Measurements from ENCODE around the gene RALGPS1.

RALGPS1 gene

GRCh38 chr9:127172066-127172707 is 257.6 kb downstream of the RALGPS1 start:
- no peak for DNase-seq (ENCODE audit: low read depth in 2 of 2)

GRCh38 chr9:127173063-127173462 is 258.5 kb downstream of the RALGPS1 start:
- no peak for DNase-seq (ENCODE audit: low read depth in 2 of 2)

GRCh38 chr9:127174386-127175318 is 260.1 kb downstream of the RALGPS1 start:
- no peak for DNase-seq (ENCODE audit: low read depth in 2 of 2)

GRCh38 chr9:127175319-127175715 is 260.7 kb downstream of the RALGPS1 start:
- no peak for DNase-seq (ENCODE audit: low read depth in 2 of 2)

GRCh38 chr9:127175764-127176163 is 261.2 kb downstream of the RALGPS1 start:
- DNase-seq (ENCODE audit: low read depth in 2 of 2): no peak

- no peak for DNase-seq (ENCODE audit: low read depth in 2 of 2)
Measured at GRCh38 chr9:127176631-127177030, 262.0 kb downstream of the RALGPS1 start.

- DNase-seq (ENCODE audit: low read depth in 2 of 2): no peak
Measured at GRCh38 chr9:127177231-127177630, 262.6 kb downstream of the RALGPS1 start.

GRCh38 chr9:127177665-127178265 is 263.2 kb downstream of the RALGPS1 start:
- no peak for DNase-seq (ENCODE audit: low read depth in 2 of 2)

- no peak for DNase-seq (ENCODE audit: low read depth in 2 of 2)
Measured at GRCh38 chr9:127178686-127179632, 264.4 kb downstream of the RALGPS1 start.

GRCh38 chr9:127179633-127180441 is 265.3 kb downstream of the RALGPS1 start:
- no peak for DNase-seq (ENCODE audit: low read depth in 2 of 2)

- no peak for DNase-seq (ENCODE audit: low read depth in 2 of 2)
Measured at GRCh38 chr9:127180457-127181314, 266.1 kb downstream of the RALGPS1 start.

GRCh38 chr9:127181315-127181580 is 266.7 kb downstream of the RALGPS1 start:
- no peak for DNase-seq (ENCODE audit: low read depth in 2 of 2)

GRCh38 chr9:127181595-127182190 is 267.1 kb downstream of the RALGPS1 start:
- DNase-seq (ENCODE audit: low read depth in 2 of 2): no peak

- DNase-seq (ENCODE audit: low read depth in 2 of 2): no peak
Measured at GRCh38 chr9:127182901-127183746, 268.5 kb downstream of the RALGPS1 start.

GRCh38 chr9:127183814-127184582 is 269.4 kb downstream of the RALGPS1 start:
- DNase-seq (ENCODE audit: low read depth in 2 of 2): no peak

GRCh38 chr9:127184641-127185040 is 270.1 kb downstream of the RALGPS1 start:
- DNase-seq (ENCODE audit: low read depth in 2 of 2): no peak

- no peak for DNase-seq (ENCODE audit: low read depth in 2 of 2)
Measured at GRCh38 chr9:127185181-127185580, 270.6 kb downstream of the RALGPS1 start.

Data from activated CD4-positive, alpha-beta T cell treated with anti-CD3 and anti-CD28 coated beads for 24 hours (primary cell).